Activated naive CD4-positive, alpha-beta T cell treated with anti-CD3 and anti-CD28 coated beads, Interleukin-2, amount 10 ng/mL, durations not matched to agents 5 hours and 36 hours (primary cell): ENCODE results near the gene PACSIN1. TPM values are rescaled to one million over a fixed set of nuclear protein-coding genes. Genes with fewer than 3 reads are reported as not detected.

Experiments
- total RNA-seq, 2 experiments: library from RNA; stranded (reverse); gene quantifications; one replicate each; pipeline ENCODE4 v1.2.3, GENCODE V29; 2021

Gene PACSIN1, protein sequence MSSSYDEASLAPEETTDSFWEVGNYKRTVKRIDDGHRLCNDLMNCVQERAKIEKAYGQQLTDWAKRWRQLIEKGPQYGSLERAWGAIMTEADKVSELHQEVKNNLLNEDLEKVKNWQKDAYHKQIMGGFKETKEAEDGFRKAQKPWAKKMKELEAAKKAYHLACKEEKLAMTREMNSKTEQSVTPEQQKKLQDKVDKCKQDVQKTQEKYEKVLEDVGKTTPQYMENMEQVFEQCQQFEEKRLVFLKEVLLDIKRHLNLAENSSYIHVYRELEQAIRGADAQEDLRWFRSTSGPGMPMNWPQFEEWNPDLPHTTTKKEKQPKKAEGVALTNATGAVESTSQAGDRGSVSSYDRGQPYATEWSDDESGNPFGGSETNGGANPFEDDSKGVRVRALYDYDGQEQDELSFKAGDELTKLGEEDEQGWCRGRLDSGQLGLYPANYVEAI
- total RNA-seq, result 1 to 10 TPM in 1 of 2 experiments, under 1 TPM in 1; 0.78 to 1.8 TPM

DNA sequence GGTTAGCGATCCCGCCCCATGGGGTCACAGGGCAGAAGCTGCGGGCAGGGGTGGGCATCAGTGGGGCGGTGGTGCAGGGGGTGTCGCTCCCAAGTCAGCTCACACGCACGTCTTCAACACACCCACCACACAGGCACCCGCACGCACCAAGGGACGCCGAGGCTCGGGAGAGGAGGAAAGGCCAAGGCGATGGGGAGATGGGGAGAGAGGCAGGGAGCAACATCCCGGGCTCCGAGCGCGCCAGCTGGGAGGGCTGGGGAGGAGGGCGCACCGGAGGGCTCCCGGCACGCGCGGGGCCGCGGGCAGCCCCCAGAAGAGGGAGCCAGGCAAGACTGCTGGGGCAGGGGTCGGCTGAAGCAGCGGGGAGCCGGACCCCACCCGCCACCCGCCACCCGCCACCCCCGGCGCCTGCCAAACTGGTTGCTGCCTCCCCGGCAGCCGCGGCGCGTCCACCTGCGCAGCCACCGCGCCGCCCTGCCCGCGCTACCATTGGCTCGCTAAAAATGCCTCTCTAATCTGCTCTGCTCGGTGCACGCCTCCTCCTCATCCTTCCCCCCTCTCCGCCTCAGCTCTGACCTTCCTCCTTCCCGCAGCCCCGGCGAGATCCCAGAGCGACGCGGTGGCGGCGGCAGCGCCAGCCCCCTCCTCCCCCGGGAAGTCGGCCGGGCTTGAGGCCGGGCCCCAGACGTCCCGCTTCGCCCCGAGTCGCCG, at the start of gene PACSIN1:
Gene PACSIN1, plus strand, starts transcription at position 546 of the 711 bp plus-strand sequence. CDS start 60,230 bp downstream, outside the sequence.

DNA sequence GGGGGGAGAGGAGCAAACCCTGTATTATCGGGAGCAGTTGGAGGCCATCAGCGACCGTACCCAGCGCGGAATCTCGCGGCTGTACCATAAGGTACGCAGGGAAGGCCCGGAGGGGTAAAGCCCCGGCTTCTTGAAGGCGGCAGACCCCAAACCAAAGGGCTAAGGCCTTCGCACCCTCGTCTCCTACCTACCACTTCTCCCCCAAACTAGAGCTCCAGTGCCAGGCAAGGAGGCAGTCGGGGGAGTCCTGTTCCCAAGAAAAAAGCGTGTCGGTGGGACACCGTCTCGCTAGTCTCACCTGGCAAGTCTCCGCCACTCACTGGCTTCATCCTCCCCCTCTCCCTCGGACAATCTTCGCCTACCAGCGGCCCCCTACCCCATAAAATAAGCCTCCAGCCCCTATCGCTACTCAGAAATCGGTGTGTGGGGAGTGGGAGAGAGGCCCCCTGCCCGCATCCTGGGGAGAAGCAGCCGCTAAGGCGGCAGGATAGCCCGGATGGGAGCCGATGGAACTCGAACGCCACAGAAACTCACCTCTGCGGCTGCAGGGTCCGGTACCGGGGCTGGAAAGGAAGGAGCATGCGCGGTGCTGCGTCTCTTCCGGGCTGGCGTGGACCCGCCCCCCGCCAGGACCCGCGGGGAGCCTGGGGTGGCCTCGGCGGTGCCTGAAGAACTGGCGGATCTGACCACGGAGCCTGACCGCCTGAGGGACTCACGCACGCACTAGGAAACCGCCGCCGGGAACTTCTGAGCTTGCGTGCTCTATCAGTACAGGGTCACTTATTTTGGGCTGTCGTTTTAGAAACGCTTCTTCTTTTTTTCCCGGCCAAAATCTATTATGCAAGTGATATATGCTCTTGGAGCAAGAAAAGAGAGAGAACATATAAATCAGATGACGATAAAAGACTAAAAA, 40.1 kb upstream of the PACSIN1 start, which contains the start of gene RPS10:
Gene RPS10, minus strand, starts transcription at position 572 of the 913 bp plus-strand sequence. CDS start 848 bp downstream, outside the sequence.

DNA sequence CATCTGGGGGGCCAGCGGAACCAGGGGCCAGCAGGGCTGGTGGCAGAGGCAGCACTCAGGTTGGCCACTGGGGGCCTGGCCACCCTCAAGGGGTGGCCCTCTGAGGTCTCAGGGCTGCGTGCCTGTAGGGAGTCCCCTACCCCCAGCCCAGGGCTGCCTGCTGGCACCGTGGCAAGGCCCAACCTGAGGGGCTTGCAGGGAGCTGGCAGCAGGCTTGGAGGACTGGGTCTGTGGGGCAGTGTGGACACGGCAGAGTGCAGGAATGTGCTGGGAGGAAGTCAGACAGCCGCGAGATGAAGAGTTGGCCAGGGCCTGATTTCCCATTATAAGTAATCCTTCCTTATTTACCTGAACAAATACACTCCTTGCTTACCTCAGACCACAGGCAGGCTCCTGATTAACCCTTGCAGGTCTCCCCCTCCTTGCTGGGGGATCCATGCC, 90.2 kb downstream of the PACSIN1 start, which contains the start of gene SPDEF:
Gene SPDEF, minus strand, starts transcription at position 299 of the 441 bp plus-strand sequence. CDS start 11,874 bp downstream, outside the sequence.

Other genes with a start within 250 kb of the PACSIN1 start
- gene HMGA1, start 229.2 kb upstream of the PACSIN1 start, total RNA-seq, result 100 to 1,000 TPM; 276 to 281 TPM
- 10 to 100 TPM; 23.8 to 25.5 TPM for gene SMIM29, start 217.1 kb upstream of the PACSIN1 start, total RNA-seq
- 10 to 100 TPM; 17.9 to 18.3 TPM for gene NUDT3, start 73.4 kb upstream of the PACSIN1 start, total RNA-seq
- 1,000 to 10,000 TPM; 1,950 to 2,066 TPM for gene RPS10, start 40.0 kb upstream of the PACSIN1 start, total RNA-seq
- not detected for gene SPDEF, start 90.3 kb downstream of the PACSIN1 start, total RNA-seq
- gene ILRUN, start 230.7 kb downstream of the PACSIN1 start, total RNA-seq, result 10 to 100 TPM; 54.7 to 56.7 TPM